WTC11 (cell line): ENCODE results near the gene PPP1R15B. TPM values are rescaled to one million over a fixed set of nuclear protein-coding genes. Genes with fewer than 3 reads are reported as not detected.
A peak's percentile ranks its signal among the peaks of the same experiment; 100 is the strongest.

ENCODE experiments used
- ATAC-seq: fragments of 200-7000 bp; cut with Tn5 transposase; 2 replicates; pipeline ENCODE4 v1.10.0; 2021; ENCODE audit warnings: mild to moderate bottlenecking, moderate library complexity
- CTCF ChIA-PET: fragments of 300-600 bp; sonication (Branson Sonifier 250); formaldehyde crosslinking; loops from one replicate; lab custom pipeline; 2021; ENCODE audit warnings: antibody characterized with exemption; lab: Charles Lee
- POLR2A ChIA-PET: fragments of 350-600 bp; sonication (Branson Sonifier 250); formaldehyde crosslinking; loops from one replicate; lab custom pipeline; 2021; ENCODE audit warnings: antibody characterized with exemption; lab: Charles Lee
- DNase-seq: peaks from one replicate; pipeline ENCODE4 v3.0.0; 2021; ENCODE audit warnings: low spot score
- H3K27ac Mint-ChIP-seq: 2 replicates; pipeline ENCODE4 v1.8.0; 2021; ENCODE audit warnings: mixed read lengths
- H3K27me3 Mint-ChIP-seq: 2 replicates; pipeline ENCODE4 v1.8.0; 2021; ENCODE audit warnings: low read depth, mild to moderate bottlenecking, moderate library complexity, mixed read lengths
- H3K36me3 Mint-ChIP-seq: 2 replicates; pipeline ENCODE4 v1.8.0; 2021; ENCODE audit warnings: mixed read lengths
- H3K4me1 Mint-ChIP-seq: 2 replicates; pipeline ENCODE4 v1.8.0; 2022; ENCODE audit warnings: mixed read lengths
- H3K4me3 Mint-ChIP-seq: 2 replicates; pipeline ENCODE4 v1.8.0; 2021; ENCODE audit warnings: mild to moderate bottlenecking, moderate library complexity, mixed read lengths
- H3K9me3 Mint-ChIP-seq: 2 replicates; pipeline ENCODE4 v1.8.0; 2021; ENCODE audit warnings: mixed read lengths
- CDX4 ChIP-seq: fragments of 250-450 bp; sonication (Bioruptor Pico); IDR thresholded peaks from 2 replicates; pipeline ENCODE4 v1.9.0; 2021; ENCODE audit warnings: moderate library complexity, mild to moderate bottlenecking, inconsistent platforms, borderline replicate concordance
- CREM ChIP-seq: sonication (generic); formaldehyde crosslinking; IDR thresholded peaks from 2 replicates; pipeline ENCODE4 v1.8.1; 2022; ENCODE audit warnings: mild to moderate bottlenecking, missing genetic modification reagents, moderate library complexity
- CTCF ChIP-seq: fragments of 200-600 bp; IDR thresholded peaks from 2 replicates; pipeline ENCODE4 v1.8.0; 2022; ENCODE audit warnings: antibody characterized with exemption
- IRF2 ChIP-seq: sonication (generic); formaldehyde crosslinking; IDR thresholded peaks from 2 replicates; pipeline ENCODE4 v1.8.0; 2022; ENCODE audit warnings: low read depth, missing genetic modification reagents, borderline replicate concordance
- JAZF1 ChIP-seq: fragments of 250-450 bp; sonication (Bioruptor Pico); IDR thresholded peaks from 2 replicates; pipeline ENCODE4 v1.9.0; 2021; ENCODE audit warnings: moderate library complexity, mild to moderate bottlenecking, inconsistent platforms
- MYBL2 ChIP-seq: sonication (generic); formaldehyde crosslinking; IDR thresholded peaks from 2 replicates; pipeline ENCODE4 v1.8.1; 2023; ENCODE audit warnings: mild to moderate bottlenecking, moderate library complexity, missing genetic modification reagents
- NFYB ChIP-seq: sonication (generic); formaldehyde crosslinking; conservative IDR thresholded peaks from 2 replicates; pipeline ENCODE4 v1.8.0; 2022; ENCODE audit warnings: low read depth, missing genetic modification reagents
- OVOL2 ChIP-seq: fragments of 250-450 bp; sonication (Bioruptor Pico); IDR thresholded peaks from 2 replicates; pipeline ENCODE4 v1.9.0; 2021; ENCODE audit warnings: mild to moderate bottlenecking, borderline replicate concordance
- PRRX2 ChIP-seq: fragments of 250-450 bp; sonication (Bioruptor Pico); IDR thresholded peaks from 2 replicates; pipeline ENCODE4 v1.8.0; 2021; ENCODE audit warnings: mild to moderate bottlenecking
- RORB ChIP-seq: fragments of 250-450 bp; sonication (Bioruptor Pico); IDR thresholded peaks from 2 replicates; pipeline ENCODE4 v1.9.0; 2021; ENCODE audit warnings: mild to moderate bottlenecking
- TCF7 ChIP-seq: sonication (generic); formaldehyde crosslinking; IDR thresholded peaks from 2 replicates; pipeline ENCODE4 v1.8.0; 2022; ENCODE audit warnings: mild to moderate bottlenecking, low read depth, missing genetic modification reagents, moderate library complexity
- TEAD1 ChIP-seq: sonication (generic); formaldehyde crosslinking; IDR thresholded peaks from 2 replicates; pipeline ENCODE4 v1.8.0; 2022; ENCODE audit warnings: mild to moderate bottlenecking, missing genetic modification reagents
- TP53 ChIP-seq: sonication (generic); formaldehyde crosslinking; IDR thresholded peaks from 2 replicates; pipeline ENCODE4 v1.8.1; 2023; ENCODE audit warnings: mild to moderate bottlenecking, missing genetic modification reagents
- USF2 ChIP-seq: sonication (generic); formaldehyde crosslinking; IDR thresholded peaks from 2 replicates; pipeline ENCODE4 v1.8.1; 2023; ENCODE audit warnings: mild to moderate bottlenecking, missing genetic modification reagents, moderate library complexity
- ZNF263 ChIP-seq: sonication (generic); formaldehyde crosslinking; IDR thresholded peaks from 2 replicates; pipeline ENCODE4 v1.8.1; 2022; ENCODE audit warnings: low read depth, mild to moderate bottlenecking, moderate library complexity, missing genetic modification reagents
- total RNA-seq: library from RNA; stranded (reverse); gene quantifications from 3 replicates; pipeline ENCODE4 v1.2.3, GENCODE V29; 2021
- TF ChIP-seq, protein P1 (sequence below): fragments of 250-450 bp; sonication (Bioruptor Pico); IDR thresholded peaks from 2 replicates; pipeline ENCODE4 v1.9.0; 2021; ENCODE audit warnings: mild to moderate bottlenecking
- TF ChIP-seq, protein P2 (sequence below): sonication (generic); formaldehyde crosslinking; IDR thresholded peaks from 2 replicates; pipeline ENCODE4 v1.8.0; 2022; ENCODE audit warnings: mild to moderate bottlenecking, missing genetic modification reagents
- TF ChIP-seq, protein P3 (sequence below): sonication (generic); formaldehyde crosslinking; IDR thresholded peaks from 2 replicates; pipeline ENCODE4 v1.8.0; 2023; ENCODE audit warnings: missing genetic modification reagents, mild to moderate bottlenecking, borderline replicate concordance

The PPP1R15B gene
- total RNA-seq, 1 experiment from 2014 or later, result 47.7 TPM

DNA sequence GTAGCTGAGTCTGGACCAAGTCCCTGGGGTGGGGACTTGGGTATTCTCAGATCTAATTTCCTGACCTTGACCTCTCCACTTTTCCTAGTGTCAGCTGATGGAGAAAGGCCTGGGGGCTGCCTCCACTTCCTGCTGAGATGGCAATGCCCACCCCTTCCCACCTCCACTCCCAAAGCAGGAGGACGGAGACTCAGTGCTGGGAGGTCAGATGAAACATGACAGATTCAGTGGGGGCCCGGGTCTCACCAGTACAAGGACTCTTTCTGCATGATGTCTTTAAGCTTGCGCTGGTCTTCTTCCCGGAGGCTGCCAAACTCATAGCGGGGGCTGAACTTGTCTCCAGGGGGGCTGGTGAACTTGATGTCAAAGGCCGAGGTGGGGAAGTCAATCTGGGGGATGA lies 35.6 kb upstream of the PPP1R15B start:
- CTCF ChIA-PET, result interaction anchor here (0.7 to 13.1 kb wide), 20 partner anchors 10 to 360 kb away, joined by 3 to 906 read pairs (median 26); partner anchors contain the start of genes MDM4 and PIK3C2B
- Mint-ChIP-seq H3K27me3 (no peaks in the 10 kb centered on the region), H3K27ac (no peak overlapping the region), H3K36me3 (peaks cover 21% of the 10 kb centered on the region; the same call in 1 of the 2 replicates), H3K4me1 (peaks cover 39% of the 10 kb centered on the region), H3K4me3 (no peak overlapping the region), H3K9me3 (no peaks in the 10 kb centered on the region)
- POLR2A ChIA-PET, result interaction anchor here (1.0 to 2.3 kb wide), 2 partner anchors 47 to 61 kb away, joined by 3 to 27 read pairs; partner anchors contain the start of gene PIK3C2B
- TF ChIP-seq OVOL2 (CRISPR knock-in tag) (no peak), NFYB (CRISPR knock-in tag) (no peak), TCF7 (CRISPR knock-in tag) (no peak), IRF2 (CRISPR knock-in tag) (no peak), RORB (no peak), PRRX2 (CRISPR knock-in tag) (no peak), MYBL2 (CRISPR knock-in tag) (no peak), JAZF1 (CRISPR knock-in tag) (no peak), TP53 (CRISPR knock-in tag) (no peak), ZNF263 (CRISPR knock-in tag) (no peak)
- TF ChIP-seq, protein P1, sequence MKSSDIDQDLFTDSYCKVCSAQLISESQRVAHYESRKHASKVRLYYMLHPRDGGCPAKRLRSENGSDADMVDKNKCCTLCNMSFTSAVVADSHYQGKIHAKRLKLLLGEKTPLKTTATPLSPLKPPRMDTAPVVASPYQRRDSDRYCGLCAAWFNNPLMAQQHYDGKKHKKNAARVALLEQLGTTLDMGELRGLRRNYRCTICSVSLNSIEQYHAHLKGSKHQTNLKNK (CRISPR knock-in tag), result no peak
- TF ChIP-seq, protein P2, sequence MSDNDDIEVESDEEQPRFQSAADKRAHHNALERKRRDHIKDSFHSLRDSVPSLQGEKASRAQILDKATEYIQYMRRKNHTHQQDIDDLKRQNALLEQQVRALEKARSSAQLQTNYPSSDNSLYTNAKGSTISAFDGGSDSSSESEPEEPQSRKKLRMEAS (CRISPR knock-in tag), result no peak
- no peak for ATAC-seq
- DNase-seq, result no peak

DNA sequence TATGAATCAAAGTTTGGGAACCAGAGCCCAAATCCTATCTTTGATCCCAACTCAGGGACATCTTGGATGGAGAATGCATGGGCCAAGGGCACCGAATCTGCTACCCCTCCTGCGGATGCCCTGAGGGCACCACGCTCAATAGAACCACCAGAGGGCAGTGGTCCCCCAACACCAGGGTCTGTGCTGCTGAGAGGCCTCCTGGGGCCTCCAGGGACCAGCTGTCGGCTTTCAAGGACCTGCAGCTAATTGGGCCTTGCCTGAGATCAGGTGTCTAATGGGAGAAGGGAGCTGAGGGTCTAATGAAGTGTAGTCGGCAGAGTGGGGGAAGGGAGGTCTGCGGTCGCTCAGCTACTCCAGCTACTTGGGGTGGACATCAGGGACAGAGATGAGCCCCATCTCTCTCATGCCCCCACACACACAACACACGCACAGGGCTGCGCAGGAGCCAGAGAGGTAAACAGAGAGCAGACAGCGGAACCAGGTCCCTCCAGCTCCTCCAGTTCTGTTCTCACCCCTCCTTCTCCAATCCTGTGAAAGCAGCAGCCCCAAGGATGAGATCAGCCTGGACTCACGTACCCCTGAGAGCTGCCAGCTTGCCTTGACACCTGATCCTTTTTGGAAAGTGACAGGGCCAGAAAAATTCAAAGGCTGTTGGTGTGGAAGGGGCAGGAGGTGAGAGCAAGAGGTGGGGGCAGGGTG lies 34.9 kb upstream of the PPP1R15B start:
- POLR2A ChIA-PET, result interaction anchor here (0.9 to 2.3 kb wide), 4 partner anchors 47 to 61 kb away, joined by 3 to 27 read pairs (median 6); partner anchors contain the start of gene PIK3C2B
- Mint-ChIP-seq H3K4me3 (no peak overlapping the region), H3K27ac (peak overlapping the region; percentile 84), H3K36me3 (peaks cover 21% of the 10 kb centered on the region; the same call in 1 of the 2 replicates)
- TF ChIP-seq CDX4 (CRISPR knock-in tag) (no peak), TEAD1 (0 out of 2 replicates have a peak, but pooled peaks have one; percentile 37), CTCF (peak; percentile 57), CREM (CRISPR knock-in tag) (no peak), USF2 (peak; percentile 52)
- TF ChIP-seq, protein P3, sequence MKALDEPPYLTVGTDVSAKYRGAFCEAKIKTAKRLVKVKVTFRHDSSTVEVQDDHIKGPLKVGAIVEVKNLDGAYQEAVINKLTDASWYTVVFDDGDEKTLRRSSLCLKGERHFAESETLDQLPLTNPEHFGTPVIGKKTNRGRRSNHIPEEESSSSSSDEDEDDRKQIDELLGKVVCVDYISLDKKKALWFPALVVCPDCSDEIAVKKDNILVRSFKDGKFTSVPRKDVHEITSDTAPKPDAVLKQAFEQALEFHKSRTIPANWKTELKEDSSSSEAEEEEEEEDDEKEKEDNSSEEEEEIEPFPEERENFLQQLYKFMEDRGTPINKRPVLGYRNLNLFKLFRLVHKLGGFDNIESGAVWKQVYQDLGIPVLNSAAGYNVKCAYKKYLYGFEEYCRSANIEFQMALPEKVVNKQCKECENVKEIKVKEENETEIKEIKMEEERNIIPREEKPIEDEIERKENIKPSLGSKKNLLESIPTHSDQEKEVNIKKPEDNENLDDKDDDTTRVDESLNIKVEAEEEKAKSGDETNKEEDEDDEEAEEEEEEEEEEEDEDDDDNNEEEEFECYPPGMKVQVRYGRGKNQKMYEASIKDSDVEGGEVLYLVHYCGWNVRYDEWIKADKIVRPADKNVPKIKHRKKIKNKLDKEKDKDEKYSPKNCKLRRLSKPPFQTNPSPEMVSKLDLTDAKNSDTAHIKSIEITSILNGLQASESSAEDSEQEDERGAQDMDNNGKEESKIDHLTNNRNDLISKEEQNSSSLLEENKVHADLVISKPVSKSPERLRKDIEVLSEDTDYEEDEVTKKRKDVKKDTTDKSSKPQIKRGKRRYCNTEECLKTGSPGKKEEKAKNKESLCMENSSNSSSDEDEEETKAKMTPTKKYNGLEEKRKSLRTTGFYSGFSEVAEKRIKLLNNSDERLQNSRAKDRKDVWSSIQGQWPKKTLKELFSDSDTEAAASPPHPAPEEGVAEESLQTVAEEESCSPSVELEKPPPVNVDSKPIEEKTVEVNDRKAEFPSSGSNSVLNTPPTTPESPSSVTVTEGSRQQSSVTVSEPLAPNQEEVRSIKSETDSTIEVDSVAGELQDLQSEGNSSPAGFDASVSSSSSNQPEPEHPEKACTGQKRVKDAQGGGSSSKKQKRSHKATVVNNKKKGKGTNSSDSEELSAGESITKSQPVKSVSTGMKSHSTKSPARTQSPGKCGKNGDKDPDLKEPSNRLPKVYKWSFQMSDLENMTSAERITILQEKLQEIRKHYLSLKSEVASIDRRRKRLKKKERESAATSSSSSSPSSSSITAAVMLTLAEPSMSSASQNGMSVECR, result peak; percentile 30; the same call in 1 of the 2 replicates
- TF ChIP-seq, all 79 proteins: peak for 4
- ATAC-seq (peak; percentile 88), DNase-seq (peak; percentile 90)
- H3K4me1 Mint-ChIP-seq, result peaks cover 35% of the 10 kb centered on the region
- no peaks in the 10 kb centered on the region for H3K9me3 Mint-ChIP-seq
- H3K27me3 Mint-ChIP-seq, result no peaks in the 10 kb centered on the region
- CTCF ChIA-PET, result interaction anchor here (0.5 to 13.1 kb wide), 42 partner anchors 10 to 927 kb away, joined by 3 to 906 read pairs (median 4); partner anchors contain the start of genes GOLT1A, MDM4, PIK3C2B and PLEKHA6
